HCT116 (cell line): Measurements from ENCODE around the gene PCNT.

ENCODE experiments used
- ATF3 ChIP-seq: IDR thresholded peaks from 2 replicates; pipeline ENCODE4 v1.6.1; 2012
- CEBPB ChIP-seq: IDR thresholded peaks from 2 replicates; pipeline ENCODE4 v1.6.1; 2012; ENCODE audit warnings: low read depth
- CTCF ChIP-seq, 3 experiments: fragments of 200-600 bp in 1 of 3; sonication (generic) in 1 of 3; IDR thresholded peaks in 2 of 3; conservative IDR thresholded peaks in 1 of 3; 2 replicates each; pipeline ENCODE4 v1.5.1; 2012 to 2017; ENCODE audit warnings: low read depth in 2 of 3, low read length in 2 of 3, antibody characterized with exemption in 1 of 3, borderline replicate concordance in 1 of 3, control low read depth in 1 of 3, mild to moderate bottlenecking in 1 of 3, mixed read lengths in 1 of 3, mixed run types in 1 of 3, moderate library complexity in 1 of 3; ENCODE audit not compliant: insufficient read depth in 1 of 3
- ELF1 ChIP-seq: IDR thresholded peaks from 2 replicates; pipeline ENCODE4 v1.6.1; 2012; ENCODE audit warnings: low read depth, borderline replicate concordance
- EZH2 ChIP-seq: fragments of 200-600 bp; sonication (generic); IDR thresholded peaks from 2 replicates; pipeline ENCODE4 v1.6.1; 2017; ENCODE audit warnings: antibody characterized with exemption, mixed run types
- EZH2phosphoT487 ChIP-seq: fragments of 200-600 bp; IDR thresholded peaks from 2 replicates; pipeline ENCODE4 v1.6.1; 2018; ENCODE audit warnings: antibody characterized with exemption, borderline replicate concordance
- POLR2A ChIP-seq: IDR thresholded peaks from 2 replicates; pipeline ENCODE4 v1.7.0; 2011; ENCODE audit warnings: borderline replicate concordance; ENCODE audit not compliant: insufficient read depth, insufficient read length; ENCODE audit errors: extremely low read depth
- POLR2AphosphoS5 ChIP-seq: IDR thresholded peaks from 2 replicates; pipeline ENCODE4 v1.6.1; 2011; ENCODE audit warnings: mild to moderate bottlenecking, low read depth, low read length, moderate library complexity
- RAD21 ChIP-seq: IDR thresholded peaks from 2 replicates; pipeline ENCODE4 v1.6.1; 2012; ENCODE audit warnings: low read depth, mild to moderate bottlenecking
- SRF ChIP-seq: IDR thresholded peaks from 2 replicates; pipeline ENCODE4 v1.6.1; 2012; ENCODE audit warnings: low read depth
- TCF7L2 ChIP-seq: IDR thresholded peaks from 2 replicates; pipeline ENCODE4 v1.7.0; 2011; ENCODE audit warnings: borderline replicate concordance, inconsistent platforms; ENCODE audit not compliant: insufficient read depth, insufficient read length; ENCODE audit errors: extremely low read depth
- ZNF274 ChIP-seq: fragments of 200-500 bp; sonication (Bioruptor generic); IDR thresholded peaks from 2 replicates; pipeline ENCODE4 v1.6.1; 2014; ENCODE audit warnings: mild to moderate bottlenecking, low read depth, low read length, inconsistent platforms
- TF ChIP-seq, protein P1 (sequence below): IDR thresholded peaks from 2 replicates; pipeline ENCODE4 v1.6.1; 2012; ENCODE audit warnings: low read depth
- TF ChIP-seq, protein P2 (sequence below): IDR thresholded peaks from 2 replicates; pipeline ENCODE4 v1.6.1; 2012

- TF ChIP-seq, protein P1, sequence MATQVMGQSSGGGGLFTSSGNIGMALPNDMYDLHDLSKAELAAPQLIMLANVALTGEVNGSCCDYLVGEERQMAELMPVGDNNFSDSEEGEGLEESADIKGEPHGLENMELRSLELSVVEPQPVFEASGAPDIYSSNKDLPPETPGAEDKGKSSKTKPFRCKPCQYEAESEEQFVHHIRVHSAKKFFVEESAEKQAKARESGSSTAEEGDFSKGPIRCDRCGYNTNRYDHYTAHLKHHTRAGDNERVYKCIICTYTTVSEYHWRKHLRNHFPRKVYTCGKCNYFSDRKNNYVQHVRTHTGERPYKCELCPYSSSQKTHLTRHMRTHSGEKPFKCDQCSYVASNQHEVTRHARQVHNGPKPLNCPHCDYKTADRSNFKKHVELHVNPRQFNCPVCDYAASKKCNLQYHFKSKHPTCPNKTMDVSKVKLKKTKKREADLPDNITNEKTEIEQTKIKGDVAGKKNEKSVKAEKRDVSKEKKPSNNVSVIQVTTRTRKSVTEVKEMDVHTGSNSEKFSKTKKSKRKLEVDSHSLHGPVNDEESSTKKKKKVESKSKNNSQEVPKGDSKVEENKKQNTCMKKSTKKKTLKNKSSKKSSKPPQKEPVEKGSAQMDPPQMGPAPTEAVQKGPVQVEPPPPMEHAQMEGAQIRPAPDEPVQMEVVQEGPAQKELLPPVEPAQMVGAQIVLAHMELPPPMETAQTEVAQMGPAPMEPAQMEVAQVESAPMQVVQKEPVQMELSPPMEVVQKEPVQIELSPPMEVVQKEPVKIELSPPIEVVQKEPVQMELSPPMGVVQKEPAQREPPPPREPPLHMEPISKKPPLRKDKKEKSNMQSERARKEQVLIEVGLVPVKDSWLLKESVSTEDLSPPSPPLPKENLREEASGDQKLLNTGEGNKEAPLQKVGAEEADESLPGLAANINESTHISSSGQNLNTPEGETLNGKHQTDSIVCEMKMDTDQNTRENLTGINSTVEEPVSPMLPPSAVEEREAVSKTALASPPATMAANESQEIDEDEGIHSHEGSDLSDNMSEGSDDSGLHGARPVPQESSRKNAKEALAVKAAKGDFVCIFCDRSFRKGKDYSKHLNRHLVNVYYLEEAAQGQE: no peak
- TF ChIP-seq POLR2A: no peak
- no peak for TF ChIP-seq SRF
- peak; percentile 31; the same call in 1 of the 2 replicates for TF ChIP-seq POLR2AphosphoS5
- no peak for TF ChIP-seq EZH2
- TF ChIP-seq ELF1: no peak
- no peak for TF ChIP-seq CTCF (IDR thresholded peaks at IDR 0.05 in 2 of 3, conservative IDR thresholded peaks at IDR 0.05 in 1 of 3; ENCODE audit: borderline replicate concordance in 1 of 3, insufficient read depth in 1 of 3, low read depth in 2 of 3, low read length in 2 of 3)
- TF ChIP-seq, protein P2, sequence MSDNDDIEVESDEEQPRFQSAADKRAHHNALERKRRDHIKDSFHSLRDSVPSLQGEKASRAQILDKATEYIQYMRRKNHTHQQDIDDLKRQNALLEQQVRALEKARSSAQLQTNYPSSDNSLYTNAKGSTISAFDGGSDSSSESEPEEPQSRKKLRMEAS: no peak
- TF ChIP-seq RAD21: no peak
- no peak for TF ChIP-seq EZH2phosphoT487
- no peak for TF ChIP-seq ZNF274
- TF ChIP-seq CEBPB: no peak
- TF ChIP-seq ATF3: no peak
- TF ChIP-seq TCF7L2: no peak
These were observed 6.1 kb upstream of the PCNT start for GRCh38 chr21:46317710-46318463.
